GM12875 (cell line): Measurements from ENCODE around the gene RNF169.

Experiments used
- H3K4me3 ChIP-seq: one replicate; pipeline ENCODE4 v1.5.1; 2011; ENCODE audit warnings: low read depth, low read length, control low read depth
- TF ChIP-seq, protein P1 (sequence below): IDR thresholded peaks from 2 replicates; pipeline ENCODE4 v1.5.1; 2011; ENCODE audit warnings: low read depth, mild to moderate bottlenecking, control low read depth, inconsistent platforms, low read length, moderate library complexity, borderline replicate concordance; ENCODE audit not compliant: insufficient read depth

RNF169 gene

DNA sequence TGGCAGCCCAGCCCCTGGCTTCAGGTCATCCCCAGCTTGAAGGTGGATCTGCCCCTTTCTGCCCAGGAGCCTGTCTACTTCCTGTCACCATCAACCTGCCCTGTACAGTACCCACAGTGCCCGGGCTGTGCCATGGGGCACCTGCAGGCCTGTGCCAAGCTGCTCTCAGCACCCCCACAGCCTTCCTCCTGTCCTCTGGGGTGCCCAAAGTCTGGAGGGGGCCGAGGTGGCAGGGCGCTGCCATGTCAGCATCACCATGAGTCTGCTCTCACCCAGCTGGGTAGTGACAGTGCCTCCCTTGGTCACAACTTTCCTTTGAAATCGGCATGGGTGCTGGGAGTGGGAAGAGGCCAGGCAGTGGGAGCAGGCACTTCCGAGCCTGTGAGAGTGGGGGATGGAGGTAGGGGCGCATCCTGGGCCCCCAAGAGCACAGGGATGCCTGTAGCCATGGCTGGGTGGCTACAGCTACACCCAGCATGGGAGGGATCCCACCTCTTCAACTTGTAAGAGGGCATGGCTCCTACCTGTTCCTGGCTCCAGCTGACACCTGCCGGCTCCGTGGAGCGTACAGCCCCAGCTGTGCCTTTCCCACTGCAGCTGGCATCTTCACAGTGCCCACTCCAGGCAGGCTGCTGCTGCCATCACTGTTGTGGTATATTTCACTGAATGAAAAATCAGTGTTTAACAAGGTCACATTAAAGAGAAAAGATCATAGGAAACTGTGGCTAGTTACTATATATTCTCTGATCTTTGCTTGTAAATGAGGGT lies 42.9 kb downstream of the RNF169 start:
- H3K4me3 ChIP-seq, result no peak overlapping the region
- TF ChIP-seq, protein P1, sequence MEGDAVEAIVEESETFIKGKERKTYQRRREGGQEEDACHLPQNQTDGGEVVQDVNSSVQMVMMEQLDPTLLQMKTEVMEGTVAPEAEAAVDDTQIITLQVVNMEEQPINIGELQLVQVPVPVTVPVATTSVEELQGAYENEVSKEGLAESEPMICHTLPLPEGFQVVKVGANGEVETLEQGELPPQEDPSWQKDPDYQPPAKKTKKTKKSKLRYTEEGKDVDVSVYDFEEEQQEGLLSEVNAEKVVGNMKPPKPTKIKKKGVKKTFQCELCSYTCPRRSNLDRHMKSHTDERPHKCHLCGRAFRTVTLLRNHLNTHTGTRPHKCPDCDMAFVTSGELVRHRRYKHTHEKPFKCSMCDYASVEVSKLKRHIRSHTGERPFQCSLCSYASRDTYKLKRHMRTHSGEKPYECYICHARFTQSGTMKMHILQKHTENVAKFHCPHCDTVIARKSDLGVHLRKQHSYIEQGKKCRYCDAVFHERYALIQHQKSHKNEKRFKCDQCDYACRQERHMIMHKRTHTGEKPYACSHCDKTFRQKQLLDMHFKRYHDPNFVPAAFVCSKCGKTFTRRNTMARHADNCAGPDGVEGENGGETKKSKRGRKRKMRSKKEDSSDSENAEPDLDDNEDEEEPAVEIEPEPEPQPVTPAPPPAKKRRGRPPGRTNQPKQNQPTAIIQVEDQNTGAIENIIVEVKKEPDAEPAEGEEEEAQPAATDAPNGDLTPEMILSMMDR, result no peak

DNA sequence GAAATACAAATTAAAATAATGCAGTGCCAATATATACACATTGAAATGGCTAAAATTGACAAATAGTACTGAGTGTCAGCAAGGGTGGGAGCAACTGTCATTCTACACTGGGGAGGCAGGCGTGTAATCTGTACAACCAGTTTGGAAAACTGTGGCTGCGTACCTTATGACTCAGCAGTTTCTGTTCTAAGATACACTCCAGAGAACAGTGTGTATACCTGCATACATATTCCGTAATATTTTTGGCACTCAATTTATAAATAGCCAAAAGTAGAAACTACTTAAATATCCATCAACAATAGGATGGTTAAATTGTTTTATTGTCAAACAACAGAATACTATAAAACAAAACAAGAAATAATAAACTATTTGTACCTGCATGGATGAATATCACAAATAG lies 57.6 kb downstream of the RNF169 start:
- TF ChIP-seq, protein P1, result no peak

DNA sequence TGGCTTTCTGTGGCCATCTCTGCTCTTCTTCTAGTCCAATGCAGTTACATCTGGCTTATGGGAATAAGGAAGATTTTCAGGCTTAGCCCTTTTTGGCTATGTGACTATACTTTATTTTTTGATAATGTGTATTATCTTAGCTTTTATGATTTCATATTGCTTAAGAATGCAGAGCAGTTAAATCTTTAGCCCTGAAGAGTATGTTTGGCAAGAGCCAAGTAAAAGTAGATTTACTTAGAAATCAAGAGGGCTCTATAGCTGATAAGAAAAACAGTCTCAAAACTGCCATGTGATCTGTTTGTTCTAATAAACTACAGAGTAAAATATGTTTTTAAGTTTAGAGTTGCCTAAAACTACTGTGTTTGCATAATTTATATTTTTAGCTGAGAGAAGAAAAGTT lies 61.2 kb downstream of the RNF169 start:
- TF ChIP-seq, protein P1, result no peak
- no peak overlapping the region for H3K4me3 ChIP-seq

More for the DNA sequence above, 57.6 kb downstream of the RNF169 start:
- no peak overlapping the region for H3K4me3 ChIP-seq

DNA sequence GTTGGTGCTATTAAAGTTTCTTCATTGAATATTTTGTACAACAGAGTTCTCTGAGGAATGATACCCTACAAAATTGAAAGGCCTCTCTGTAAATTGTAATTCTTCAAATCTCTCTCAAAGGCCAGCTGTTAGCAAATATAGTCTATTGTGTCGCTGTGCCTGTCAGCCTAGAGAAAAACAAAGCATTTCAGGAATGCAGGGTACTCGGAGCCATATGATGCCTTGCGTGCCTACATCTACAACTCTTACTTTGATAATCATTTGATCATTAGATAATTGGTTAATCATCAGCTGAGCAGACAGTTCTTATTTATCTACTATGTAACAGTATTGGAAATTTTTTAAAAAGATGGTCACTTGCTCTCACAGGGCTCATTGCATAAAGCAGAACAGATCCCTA lies 67.3 kb downstream of the RNF169 start:
- TF ChIP-seq, protein P1, result no peak
- no peak overlapping the region for H3K4me3 ChIP-seq

DNA sequence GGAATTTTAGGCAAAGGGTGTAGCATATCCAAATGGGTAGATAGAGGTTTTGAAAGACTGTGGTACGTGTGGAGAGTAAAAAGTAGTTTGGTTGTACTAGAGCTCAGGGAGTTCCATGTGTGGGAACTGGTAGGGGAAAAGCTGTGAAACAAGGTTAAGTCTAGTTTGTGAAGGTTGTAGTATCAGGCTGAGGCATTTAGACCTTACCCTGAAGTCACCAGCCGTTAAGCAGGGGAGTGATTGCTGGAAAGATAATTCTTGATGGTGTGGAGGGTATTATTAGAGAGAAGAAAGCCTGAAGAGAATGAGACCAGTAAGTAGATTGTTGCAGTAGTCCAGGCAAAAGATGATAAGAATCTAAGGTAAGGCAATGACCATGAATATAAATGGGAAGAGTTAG lies 68.0 kb downstream of the RNF169 start:
- H3K4me3 ChIP-seq, result no peak overlapping the region
- TF ChIP-seq, protein P1, result no peak

DNA sequence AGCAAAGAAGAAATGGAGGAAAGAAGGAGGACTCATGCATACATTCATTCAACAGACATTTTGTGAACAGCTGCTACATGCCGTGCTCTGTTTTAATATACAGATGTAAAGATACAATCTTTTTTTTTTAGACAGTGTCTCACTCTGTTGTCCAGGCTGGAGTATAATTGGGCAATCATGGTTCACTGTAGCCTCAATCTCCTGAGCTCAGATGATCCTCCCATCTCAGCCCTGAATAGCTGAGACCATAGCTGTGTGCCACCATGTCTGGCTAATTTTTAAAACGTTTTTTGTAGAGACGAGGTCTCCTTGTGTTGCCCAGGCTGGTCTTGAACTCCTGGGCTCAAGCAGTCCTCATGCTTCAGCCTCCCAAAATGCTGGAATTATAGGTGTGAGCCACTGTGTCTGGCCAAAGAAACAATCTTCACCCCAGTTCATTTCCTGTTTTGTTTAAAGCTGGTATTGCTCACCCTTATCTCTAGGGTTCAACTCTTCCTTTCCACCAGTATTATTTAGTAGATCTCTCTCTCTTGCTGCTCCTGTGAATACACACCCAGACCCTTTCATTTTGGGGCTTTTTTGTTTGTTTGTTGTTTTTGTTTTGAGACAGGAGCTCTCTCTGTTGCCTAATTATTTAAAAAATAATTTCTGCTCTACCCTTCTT lies 69.8 kb downstream of the RNF169 start:
- TF ChIP-seq, protein P1, result no peak
- no peak overlapping the region for H3K4me3 ChIP-seq

DNA sequence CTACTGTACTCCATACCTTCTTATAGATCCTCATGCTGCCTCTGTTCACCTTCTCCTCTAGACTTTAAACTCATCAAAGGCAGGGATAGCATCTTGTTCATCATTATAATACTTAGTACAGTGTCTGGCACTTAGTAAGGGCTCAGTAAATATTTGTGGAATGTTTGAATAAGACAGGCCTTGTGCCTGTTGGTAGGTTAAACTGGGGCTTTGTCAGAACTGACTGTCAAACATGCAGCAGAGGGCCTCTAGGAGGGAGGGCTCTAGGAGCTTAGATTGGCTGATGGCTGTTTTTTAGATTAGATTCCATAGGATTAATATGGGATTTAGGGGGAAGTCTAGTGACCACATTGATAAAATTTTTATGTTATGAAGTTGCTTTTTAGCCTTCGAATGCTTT lies 70.8 kb downstream of the RNF169 start:
- TF ChIP-seq, protein P1, result no peak
- no peak overlapping the region for H3K4me3 ChIP-seq
